GM21367 (cell line): ENCODE measurements around the gene SPATS2L.

Experiments used
- ATAC-seq: cut with Tn5 transposase; IDR thresholded peaks from one replicate; pipeline ENCODE4 v1.9.1; 2021; ENCODE audit not compliant: unreplicated experiment

The SPATS2L gene, protein sequence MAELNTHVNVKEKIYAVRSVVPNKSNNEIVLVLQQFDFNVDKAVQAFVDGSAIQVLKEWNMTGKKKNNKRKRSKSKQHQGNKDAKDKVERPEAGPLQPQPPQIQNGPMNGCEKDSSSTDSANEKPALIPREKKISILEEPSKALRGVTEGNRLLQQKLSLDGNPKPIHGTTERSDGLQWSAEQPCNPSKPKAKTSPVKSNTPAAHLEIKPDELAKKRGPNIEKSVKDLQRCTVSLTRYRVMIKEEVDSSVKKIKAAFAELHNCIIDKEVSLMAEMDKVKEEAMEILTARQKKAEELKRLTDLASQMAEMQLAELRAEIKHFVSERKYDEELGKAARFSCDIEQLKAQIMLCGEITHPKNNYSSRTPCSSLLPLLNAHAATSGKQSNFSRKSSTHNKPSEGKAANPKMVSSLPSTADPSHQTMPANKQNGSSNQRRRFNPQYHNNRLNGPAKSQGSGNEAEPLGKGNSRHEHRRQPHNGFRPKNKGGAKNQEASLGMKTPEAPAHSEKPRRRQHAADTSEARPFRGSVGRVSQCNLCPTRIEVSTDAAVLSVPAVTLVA

DNA sequence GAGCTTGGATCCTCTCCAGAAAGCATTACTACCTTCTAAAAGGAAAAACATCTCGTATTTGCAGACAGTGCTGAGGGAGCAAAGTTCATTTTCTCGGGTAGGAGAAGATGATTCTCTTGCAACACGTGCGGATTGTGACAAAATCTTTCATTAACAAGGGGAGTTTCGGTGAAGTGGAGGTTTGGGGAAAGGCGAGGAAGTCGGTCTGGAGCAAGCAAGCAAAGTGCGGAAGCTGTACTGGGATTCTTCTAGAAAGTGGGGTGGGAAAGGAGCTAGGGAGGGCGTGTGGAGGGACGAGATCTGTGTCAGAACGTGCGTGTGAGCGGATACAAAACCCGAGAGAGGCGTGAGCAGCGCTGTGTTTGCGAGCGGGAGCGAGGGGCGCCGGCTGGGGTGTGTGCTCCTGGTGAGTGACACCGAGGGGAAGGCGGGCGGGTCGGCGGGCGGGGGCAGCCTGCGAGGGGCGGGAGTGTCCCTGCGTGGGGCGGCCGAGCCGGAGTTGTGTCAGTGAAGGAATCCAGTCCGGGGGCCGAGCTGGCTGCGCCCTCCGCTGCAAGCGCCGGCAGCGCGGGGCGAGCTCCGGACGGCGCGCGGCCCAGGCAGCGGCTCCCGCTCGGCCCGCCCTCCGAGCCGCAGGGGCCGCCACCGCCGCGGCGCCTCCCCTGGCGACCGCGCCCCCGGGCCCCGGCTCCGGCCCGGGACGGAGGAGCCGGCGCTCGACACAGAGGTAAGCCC, at the start of gene SPATS2L:
Gene SPATS2L, plus strand, starts transcription at position 498 of the 735 bp plus-strand sequence. CDS start 82,552 bp downstream, outside the sequence.
- ATAC-seq: peak; percentile 44

DNA sequence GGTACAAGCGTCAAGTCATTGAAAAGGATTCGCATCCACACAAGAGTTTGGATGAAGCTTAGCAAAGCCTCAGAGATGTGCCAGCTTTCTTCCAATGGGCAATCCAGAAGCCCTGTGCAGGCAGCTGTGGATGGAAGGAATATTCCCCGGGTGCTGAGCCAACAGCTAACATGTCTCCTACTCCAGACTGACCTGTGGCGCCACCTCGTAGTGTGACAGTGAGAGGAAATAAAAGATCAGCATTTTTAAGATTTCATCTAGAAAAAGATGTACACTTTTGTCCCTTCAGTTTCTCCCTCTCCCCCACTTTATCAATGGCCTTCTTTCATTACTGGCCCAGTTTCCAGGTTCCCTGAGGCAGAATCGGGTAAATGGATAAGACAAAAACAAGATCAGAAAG, 48.9 kb upstream of the SPATS2L start:
- no peak for ATAC-seq

DNA sequence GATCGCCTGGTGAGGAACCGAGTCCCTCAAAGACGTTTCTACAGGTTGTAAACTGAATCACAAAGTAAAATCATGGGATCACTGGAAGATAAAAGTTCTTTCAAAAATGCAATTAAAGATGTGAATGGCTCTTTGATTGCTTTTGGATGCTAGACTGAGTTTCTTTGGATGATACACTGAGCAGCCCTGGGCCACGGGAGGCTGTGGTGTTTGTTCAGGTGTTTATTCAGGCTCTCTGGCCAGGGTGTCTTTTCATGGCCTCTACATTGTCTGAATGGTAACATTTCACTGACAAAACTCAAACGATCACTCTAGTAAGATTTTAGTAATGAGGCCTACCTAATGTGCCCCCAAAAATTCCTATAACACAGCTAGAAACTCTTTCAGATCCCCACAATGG, 48.4 kb upstream of the SPATS2L start:
- ATAC-seq: no peak

DNA sequence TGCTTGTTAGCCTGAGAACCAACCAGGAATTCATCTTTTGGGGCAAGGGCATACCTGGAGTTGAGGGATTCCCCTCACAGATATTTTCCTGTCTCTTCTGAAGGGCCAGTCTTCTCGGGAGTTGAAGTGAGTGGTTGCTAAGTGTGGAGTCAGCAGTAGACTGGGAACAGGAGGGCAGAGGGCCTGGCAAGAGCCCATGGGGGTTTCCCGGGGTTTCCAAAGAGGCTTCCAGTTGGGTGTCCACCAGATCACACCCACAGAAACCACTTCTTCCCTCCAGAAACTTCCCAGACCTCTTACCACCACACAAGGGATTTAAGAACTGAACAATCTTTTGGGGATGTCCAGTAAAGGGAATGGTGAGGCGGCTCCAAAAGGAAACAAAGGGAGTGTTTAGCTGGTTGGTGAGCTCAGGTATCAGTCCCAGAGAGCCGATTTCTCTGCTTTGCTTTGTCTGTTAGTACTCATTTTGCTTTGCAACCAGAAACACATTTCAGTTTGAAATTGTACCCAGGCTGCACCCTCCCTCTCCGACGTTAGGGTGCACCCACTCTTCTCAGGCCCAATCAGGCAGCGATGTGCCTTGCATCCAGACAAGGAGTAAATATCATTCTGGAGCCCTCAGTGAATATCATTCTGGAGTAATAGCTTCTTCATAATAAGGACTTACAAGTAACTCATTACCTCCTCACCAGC, 47.5 kb upstream of the SPATS2L start:
- ATAC-seq: no peak

DNA sequence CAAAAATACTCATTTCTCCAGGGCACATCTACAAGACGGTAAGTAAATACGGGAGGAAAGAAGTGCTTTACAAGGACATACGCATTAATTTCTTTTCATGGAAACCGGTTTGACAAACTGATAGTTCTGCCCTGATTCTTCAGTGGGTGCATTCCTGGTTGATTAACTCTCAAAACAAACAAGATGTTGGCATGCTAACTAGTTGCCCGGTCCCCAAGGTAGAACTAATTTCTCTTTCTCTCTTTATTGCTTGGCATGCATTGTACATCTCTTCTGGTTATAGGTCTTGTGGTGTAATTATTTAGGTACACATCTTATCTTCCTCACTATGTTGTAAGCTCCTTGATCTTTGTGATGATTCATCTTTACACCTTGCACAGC, 46.9 kb upstream of the SPATS2L start:
- ATAC-seq: no peak

DNA sequence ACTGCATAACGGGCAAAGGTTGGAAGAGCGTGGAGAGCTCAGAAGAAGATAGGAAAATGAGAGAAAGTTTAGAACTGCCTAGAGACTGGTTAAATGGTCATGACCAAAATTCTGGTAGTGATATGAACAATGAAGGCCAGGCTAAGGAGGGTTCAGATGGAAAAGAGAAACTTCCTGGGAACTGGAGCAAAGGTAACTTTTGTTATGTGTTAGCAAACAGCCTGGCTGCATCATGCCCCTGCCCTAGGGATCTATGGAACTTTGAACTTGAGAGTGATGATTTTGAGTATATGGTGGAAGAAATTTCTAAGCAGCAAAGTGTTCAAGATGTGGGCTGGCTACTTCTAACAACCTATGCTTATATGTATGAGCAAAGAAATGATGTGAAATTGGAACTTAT, 44.4 kb upstream of the SPATS2L start:
- ATAC-seq: no peak

DNA sequence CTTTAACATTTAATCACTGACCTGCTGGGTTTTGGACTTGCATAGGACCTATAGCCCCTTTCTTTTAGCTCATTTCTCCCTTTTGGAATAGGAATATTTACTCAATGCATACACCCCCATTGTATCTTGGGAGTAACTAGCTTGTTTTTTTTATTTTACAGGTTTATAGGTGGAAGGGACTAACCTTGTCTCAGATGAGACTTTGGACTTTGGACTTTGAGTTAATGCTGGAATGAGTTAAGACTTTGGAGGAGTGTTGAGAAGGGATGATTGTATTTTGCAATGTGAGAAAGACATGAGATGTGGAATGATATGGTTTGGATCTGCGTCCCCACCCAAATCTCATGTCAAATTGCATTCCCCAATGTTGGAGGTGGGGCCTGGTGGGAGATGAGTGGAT, 43.2 kb upstream of the SPATS2L start:
- no peak for ATAC-seq

DNA sequence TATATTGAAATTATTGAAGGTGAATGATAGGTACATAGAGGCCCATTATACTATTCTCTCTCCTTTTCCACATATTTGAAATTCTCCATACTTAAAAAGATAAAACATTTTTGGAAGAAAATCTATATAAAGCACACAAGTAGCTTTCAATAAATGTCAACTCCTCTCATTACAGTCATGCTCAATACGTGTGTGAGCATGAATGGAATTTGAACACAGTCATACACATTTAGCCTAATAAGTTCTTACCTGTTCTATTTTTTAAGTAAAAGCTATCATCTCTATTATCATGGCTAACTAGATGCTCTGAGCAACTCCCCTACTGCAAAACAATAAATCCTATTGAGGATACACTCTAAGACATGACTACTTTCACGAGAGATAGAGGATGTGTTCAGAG, 41.9 kb upstream of the SPATS2L start:
- no peak for ATAC-seq

DNA sequence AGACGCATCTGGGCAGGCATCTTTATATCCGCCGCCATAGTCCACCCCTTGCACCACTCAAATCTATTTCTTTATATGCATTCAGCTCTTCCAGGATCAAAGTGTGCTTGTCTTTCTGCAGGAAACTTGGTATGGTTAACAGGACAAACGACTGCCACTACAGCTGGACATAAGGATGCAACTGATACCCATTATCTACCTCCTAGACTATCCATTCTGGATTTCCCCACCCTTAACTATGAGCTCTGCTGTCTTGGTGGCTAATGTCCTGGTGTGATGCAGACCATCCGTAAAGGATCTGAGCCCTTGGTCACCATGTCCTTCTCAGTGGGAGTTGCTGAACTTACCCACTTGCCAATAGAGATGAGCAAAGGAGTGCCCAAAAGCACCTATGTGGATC, 40.1 kb upstream of the SPATS2L start:
- no peak for ATAC-seq

DNA sequence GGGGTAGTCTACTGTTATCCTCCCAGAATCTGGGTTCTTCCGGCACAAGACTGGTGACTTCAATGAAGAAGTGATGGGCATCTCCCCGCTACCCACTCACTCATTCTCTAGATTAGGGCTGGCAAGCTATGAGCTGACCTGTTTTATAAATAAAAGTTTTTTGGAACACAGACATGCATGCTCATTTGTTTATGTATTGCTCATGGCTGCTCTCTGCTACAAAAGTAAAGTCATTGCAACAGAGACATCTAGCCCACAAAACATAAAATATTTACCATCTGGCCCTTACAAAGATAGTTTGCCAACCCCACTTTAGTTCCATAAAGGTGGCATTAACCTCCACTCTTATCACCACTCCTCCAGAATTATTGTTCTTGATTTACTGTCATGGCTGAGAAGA, 39.1 kb upstream of the SPATS2L start:
- ATAC-seq: no peak

DNA sequence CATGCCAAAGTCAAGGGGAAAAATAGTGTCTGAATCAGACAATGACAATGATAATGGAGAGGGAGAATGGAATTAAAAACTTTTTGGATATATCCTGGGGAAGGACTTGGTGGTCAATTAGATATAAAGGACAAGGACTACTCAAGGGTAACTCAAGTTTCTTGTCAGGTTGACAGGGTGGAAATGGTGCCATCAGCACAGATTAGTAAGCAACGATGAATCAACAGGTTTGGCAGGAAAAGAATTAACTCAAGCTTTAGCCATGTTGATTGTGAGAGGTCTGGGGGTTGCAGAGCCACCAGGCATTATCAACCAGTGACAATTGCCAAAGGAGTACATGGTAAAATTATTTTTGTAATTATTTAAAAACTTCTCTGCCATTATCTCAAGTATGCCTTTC, 35.8 kb upstream of the SPATS2L start:
- no peak for ATAC-seq

DNA sequence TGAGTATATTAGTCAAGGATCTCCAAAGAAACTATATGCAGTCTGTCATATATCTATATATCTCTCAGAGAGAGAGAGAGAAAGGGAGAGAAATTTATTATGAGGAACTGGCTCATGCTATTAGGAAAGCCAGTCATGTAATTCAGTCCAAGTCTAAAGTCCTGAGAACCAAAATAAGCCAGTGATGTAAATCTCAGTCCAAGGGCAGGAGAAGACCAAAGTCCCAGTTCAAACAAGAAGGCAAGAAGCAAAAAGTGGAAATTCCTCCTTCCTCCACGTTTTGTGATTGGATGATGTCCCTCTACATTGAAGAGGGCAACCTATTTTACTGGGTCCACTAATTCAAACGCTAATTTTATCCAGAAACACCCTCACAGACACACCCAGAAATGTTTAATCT, 34.2 kb upstream of the SPATS2L start:
- no peak for ATAC-seq

DNA sequence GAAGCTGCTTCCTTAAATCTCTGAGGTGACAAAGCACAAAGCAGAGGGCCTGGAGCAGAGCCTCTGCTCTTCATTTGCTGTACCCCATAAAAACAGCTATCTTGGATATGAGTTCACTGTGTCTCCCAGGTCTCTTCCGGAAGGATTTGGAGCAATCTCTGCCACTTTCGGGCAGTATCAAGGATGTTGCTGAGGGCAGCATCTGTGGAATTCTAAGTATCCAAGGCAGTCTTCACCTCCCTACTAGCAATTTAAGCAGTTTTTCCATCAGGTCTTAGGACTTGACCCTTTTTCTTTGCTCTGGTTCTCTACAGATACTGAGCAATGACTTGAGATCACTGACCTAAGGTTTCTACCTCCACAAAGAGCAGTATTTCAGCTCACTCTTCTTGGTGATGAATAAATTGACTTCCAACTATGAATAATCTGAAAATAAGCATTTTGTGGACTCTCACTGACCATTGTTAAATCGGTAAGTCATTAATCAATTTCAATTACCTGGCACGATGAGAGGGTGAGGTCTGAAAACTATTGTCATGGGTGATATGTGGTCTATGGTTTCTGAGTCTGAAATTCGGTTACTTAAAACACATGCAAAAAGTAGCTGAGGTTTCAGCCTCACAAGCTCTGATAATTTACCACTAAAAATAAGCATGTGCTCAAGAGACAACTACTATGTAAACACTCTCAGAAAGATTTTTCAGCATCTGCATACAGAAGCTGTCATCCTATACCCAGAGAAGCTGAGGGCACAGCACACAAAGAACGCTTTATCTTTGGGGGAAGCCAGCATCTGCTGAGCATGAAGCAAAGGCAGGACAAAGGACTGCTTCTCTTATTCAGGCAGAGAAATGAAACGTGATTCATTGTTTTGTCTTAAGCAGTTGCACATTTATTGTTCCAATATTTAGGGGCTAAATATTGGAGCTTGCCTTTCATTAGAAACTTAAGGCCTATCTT, 32.1 kb upstream of the SPATS2L start:
- no peak for ATAC-seq

DNA sequence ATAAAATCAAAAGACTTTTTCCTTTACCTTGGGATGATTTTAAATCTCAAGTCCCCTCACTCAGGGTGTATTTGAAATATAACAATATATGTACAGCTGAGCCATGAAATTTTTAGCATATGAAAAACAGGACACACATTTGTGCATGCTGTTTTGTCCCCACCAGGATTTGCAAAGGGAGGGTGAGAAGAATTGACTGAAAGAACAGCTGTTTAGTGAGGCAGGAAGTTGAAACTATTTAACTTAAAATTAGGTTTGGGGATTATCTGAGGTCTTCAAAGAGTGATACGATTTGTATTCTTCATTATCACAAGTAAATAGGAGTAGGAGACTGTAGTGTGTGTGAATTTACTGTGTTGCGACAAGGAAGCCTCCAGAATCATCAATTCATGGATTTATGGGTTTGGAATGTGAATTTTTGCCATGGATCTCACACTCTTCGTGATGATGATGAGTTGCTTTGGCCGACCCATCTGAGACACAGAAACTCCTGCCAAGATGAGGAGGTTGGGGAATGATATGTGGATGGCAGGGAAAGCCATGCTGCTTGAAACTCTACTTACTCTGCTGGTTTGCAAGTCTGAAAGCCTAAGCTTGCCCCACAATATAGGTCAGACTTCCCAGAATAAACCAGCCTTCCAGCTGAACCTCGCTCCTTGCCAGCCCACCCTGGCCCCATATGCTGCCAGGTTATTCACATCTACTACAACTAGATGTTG, 31.0 kb upstream of the SPATS2L start:
- ATAC-seq: no peak

DNA sequence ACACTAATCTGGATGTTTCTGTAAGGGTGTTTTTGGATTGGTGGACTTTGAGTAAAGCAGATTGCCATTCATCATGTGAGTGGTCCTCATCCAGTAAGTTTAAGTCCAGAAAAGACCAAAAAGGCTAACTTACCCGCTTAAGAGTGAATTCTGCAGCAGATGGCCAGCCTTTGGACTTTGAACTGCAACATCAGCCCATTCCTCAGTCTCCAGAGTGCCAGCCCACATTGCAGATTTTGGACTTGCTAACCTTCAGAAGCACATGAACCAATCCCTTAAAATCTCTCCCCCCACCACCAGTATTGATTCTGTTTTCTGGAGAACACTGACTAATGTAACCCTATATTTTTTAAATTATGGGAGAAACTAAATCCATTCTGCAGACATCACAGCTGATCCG, 30.0 kb upstream of the SPATS2L start:
- no peak for ATAC-seq

DNA sequence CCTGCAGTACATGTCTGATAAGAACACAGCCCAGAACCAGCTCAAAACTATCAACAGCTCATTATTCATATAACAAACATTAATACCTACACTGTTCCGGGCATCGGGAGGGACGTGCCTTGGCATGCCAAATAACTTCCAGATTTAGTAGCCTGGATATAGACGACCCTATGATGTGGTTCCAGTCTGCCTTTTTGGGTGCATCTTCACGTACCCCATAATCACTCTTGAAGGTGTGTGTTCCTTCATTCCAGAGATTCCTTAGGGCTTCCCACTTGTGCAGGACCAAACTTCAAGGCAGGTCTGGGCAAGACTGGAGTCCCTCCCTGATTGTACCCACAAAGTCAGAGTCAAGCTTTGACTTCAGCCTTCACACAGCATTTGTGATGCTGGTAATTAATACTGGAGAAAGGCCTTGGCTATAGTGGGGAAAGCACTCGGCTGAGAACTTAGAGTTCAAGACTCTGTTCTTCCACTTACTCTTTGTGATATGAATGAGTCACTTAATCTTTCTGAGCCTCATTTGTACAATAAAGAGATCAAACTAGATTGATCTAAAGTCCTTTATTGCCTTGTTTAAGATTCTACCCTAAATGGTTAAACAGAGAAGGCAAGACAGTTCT, 27.7 kb upstream of the SPATS2L start:
- ATAC-seq: no peak

DNA sequence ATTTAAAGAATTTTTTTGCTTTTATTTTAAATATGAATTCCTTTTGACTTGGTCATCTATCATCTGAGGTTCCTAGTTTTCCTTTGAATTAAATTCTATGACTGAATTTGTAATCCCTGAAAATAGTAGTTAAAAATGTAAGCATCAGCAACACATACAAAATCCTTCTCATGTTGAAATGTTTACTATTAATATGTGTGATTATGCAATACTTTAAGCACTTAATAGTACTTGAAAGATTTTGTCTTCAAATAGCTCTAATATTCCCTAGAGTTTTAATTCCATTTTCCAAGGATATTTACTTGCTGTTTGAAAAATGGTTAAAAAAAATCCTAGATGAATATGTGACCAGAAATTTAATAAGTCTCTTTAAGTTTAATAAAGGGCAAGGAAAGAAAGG, 26.6 kb upstream of the SPATS2L start:
- ATAC-seq: no peak

DNA sequence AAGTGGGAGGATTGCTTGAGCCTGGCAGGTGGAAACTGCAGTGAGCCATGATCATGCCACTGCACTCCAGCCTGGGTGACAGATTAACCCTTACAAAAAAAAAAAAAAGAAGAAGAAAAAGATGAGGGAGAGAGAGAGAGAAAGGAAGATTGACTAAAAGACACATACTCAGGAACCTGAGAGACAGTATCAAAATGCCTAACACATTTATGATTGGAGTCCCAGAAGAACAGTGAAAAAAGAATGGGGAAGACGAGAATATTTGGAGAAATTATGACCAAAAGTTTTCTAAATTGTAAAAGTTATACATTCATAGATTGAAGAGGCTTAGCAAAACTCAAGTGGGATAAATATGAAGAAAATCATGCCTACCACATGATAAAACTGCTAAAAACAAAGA, 19.9 kb upstream of the SPATS2L start:
- no peak for ATAC-seq

DNA sequence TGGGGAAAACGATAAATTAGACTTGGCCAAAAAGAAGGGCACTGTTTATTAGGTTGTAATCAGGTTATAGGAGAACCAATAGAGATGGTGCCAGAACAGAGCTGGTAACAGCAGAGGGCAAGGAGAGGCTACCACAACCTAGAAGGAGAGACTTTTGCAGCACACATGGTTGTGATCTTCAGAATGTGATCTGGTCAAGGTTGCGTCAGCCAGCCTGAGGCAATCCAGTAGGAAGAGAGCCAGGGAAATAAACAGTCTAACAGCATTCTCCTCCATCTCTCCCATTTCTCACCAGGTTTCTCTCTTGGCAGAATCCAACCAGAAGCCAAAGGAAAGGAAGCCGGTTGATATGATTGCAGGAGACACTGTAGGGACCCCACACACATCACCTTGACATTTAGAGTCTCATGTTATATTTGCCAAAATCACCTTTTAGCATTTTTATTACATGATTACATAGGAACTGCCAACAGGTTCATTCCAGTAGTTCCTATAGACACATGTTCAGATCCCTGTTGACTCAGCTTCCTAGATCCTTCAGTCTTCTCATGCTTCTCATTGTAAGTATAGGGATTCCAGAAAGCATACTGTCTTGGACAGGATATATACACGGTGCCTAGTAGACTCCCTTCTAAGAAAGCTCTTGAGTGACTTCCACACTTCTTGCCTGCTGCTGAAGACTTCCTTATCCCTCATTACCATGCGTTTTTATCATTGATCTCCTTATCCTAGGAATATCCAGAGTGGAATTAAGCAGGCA, 17.6 kb upstream of the SPATS2L start:
- no peak for ATAC-seq
